HL-60 (cell line): Measurements from ENCODE around the gene POU3F4.

ENCODE experiments used
- GABPA ChIP-seq: IDR thresholded peaks from 2 replicates; pipeline ENCODE4 v1.6.1; 2012; ENCODE audit warnings: low read depth
- POLR2AphosphoS5 ChIP-seq: IDR thresholded peaks from 2 replicates; pipeline ENCODE4 v1.6.1; 2012; ENCODE audit warnings: low read depth
- REST ChIP-seq: IDR thresholded peaks from 2 replicates; pipeline ENCODE4 v1.6.1; 2012; ENCODE audit warnings: low read depth; ENCODE audit not compliant: insufficient replicate concordance
- TF ChIP-seq, protein P1 (sequence below): IDR thresholded peaks from one replicate; pipeline ENCODE4 v1.5.1; 2011; ENCODE audit warnings: low read length, control low read depth, inconsistent platforms; ENCODE audit not compliant: insufficient read depth

DNA sequence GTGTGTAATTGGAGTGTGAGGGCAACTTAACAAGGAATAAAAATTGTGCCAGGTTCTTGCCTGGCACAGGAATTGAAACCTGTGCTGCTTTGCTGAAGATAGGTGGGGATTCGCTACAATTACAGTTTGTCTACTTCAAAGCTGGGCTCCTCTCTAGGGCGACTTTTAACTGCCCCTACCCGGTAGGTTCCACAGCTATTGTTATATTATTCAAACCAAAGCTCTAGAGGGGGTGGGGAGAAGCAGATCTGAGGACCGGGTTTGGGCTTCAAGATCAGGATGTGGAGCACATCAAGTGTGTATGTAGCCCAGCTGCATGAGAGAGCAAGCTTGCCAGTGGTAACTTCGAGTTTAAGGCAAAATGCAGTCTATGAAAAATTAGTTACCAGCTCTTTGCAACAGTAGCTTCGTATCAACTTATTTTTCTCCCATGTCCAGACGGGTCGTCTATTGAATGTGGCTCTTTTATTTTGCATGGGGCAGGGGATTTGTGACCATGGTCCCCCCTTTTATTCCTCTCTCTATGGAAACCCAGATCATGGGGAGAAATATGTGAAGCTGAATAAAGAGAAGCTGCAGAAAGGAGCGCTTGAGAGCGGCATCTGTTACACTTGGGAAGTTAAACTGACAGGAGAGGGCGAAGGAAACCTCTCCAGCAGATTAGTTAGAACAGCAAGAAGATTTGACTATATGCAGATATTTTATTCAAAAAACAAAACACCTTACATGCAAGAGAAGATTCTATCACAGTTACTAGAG, 3.2 kb upstream of the POU3F4 start:
- TF ChIP-seq, protein P1, sequence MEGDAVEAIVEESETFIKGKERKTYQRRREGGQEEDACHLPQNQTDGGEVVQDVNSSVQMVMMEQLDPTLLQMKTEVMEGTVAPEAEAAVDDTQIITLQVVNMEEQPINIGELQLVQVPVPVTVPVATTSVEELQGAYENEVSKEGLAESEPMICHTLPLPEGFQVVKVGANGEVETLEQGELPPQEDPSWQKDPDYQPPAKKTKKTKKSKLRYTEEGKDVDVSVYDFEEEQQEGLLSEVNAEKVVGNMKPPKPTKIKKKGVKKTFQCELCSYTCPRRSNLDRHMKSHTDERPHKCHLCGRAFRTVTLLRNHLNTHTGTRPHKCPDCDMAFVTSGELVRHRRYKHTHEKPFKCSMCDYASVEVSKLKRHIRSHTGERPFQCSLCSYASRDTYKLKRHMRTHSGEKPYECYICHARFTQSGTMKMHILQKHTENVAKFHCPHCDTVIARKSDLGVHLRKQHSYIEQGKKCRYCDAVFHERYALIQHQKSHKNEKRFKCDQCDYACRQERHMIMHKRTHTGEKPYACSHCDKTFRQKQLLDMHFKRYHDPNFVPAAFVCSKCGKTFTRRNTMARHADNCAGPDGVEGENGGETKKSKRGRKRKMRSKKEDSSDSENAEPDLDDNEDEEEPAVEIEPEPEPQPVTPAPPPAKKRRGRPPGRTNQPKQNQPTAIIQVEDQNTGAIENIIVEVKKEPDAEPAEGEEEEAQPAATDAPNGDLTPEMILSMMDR = no peak
- TF ChIP-seq POLR2AphosphoS5 (no peak), REST (no peak), GABPA (no peak)
